H1 (cell line): ENCODE results near the gene TMEM269. TPM values are rescaled to one million over a fixed set of nuclear protein-coding genes. Genes with fewer than 3 reads are reported as not detected.

ENCODE experiments used
- CTCF ChIA-PET: fragments of 300-600 bp; sonication (Branson Sonifier 250); formaldehyde crosslinking; loops from one replicate; lab custom pipeline; 2021; ENCODE audit not compliant: partially characterized antibody; lab: Charles Lee
- POLR2A ChIA-PET: fragments of 300-600 bp; sonication (Branson Sonifier 250); formaldehyde crosslinking; loops from one replicate; lab custom pipeline; 2021; ENCODE audit warnings: inconsistent platforms; ENCODE audit not compliant: partially characterized antibody; lab: Charles Lee
- DNase-seq, 2 experiments: peaks; one replicate each; pipeline versions ENCODE4 v3.0.0 to v3.0.0-alpha.2; 2010 to 2022; ENCODE audit warnings: low spot score in 2 of 2, low read depth in 1 of 2, mixed read lengths in 1 of 2
- FAIRE-seq: peaks from 2 replicates; lab custom pipeline; 2011; peaks lifted over from hg19 to GRCh38; lab: Jason Lieb, UNC
- H2AFZ ChIP-seq: 2 replicates; pipeline ENCODE4 v1.8.1; 2012; ENCODE audit warnings: low read length, inconsistent platforms
- H2AK5ac ChIP-seq: 2 replicates; pipeline ENCODE4 v1.6.1; 2013; ENCODE audit warnings: low read depth, low read length
- H2BK120ac ChIP-seq: replicated peaks from 2 replicates; pipeline ENCODE3; 2013; ENCODE audit warnings: low read depth, low read length, inconsistent platforms
- H2BK12ac ChIP-seq: 2 replicates; pipeline ENCODE4 v1.6.1; 2013; ENCODE audit warnings: low read depth, low read length
- H2BK15ac ChIP-seq: 2 replicates; pipeline ENCODE4 v1.6.1; 2013; ENCODE audit warnings: low read length
- H2BK20ac ChIP-seq: 2 replicates; pipeline ENCODE4 v1.6.1; 2013; ENCODE audit warnings: low read length
- H2BK5ac ChIP-seq: 2 replicates; pipeline ENCODE4 v1.6.1; 2013; ENCODE audit warnings: low read depth, low read length
- H3K14ac ChIP-seq: 2 replicates; pipeline ENCODE4 v1.6.1; 2013; ENCODE audit warnings: inconsistent platforms; ENCODE audit not compliant: insufficient read length
- H3K18ac ChIP-seq: 2 replicates; pipeline ENCODE4 v1.6.1; 2013; ENCODE audit warnings: low read length; ENCODE audit errors: extremely low read depth
- H3K23ac ChIP-seq: 2 replicates; pipeline ENCODE4 v1.6.1; 2013; ENCODE audit warnings: inconsistent platforms; ENCODE audit not compliant: insufficient read length
- H3K23me2 ChIP-seq: 2 replicates; pipeline ENCODE4 v1.6.1; 2013; ENCODE audit warnings: low read depth, low read length
- H3K27ac ChIP-seq: 2 replicates; pipeline ENCODE4 v1.6.1; 2011; ENCODE audit warnings: low read depth, low read length, inconsistent platforms
- H3K27me3 ChIP-seq, 4 experiments: replicated peaks in 1 of 4; 1 replicate in 1 of 4; 2 replicates in 3 of 4; pipeline versions ENCODE4 v1.6.1 to v1.8.1; 2011 to 2013; ENCODE audit warnings: low read length in 3 of 4, mild to moderate bottlenecking in 3 of 4, inconsistent platforms in 2 of 4, mixed read lengths in 2 of 4, moderate library complexity in 1 of 4; ENCODE audit not compliant: control insufficient read depth in 3 of 4, insufficient read depth in 3 of 4; ENCODE audit errors: extremely low read depth in 1 of 4
- H3K36me3 ChIP-seq, 4 experiments: 2 replicates each; pipeline versions ENCODE4 v1.6.1 to v1.8.1; 2011 to 2013; ENCODE audit warnings: mild to moderate bottlenecking in 4 of 4, low read length in 3 of 4, moderate library complexity in 2 of 4, control low read depth in 1 of 4, inconsistent platforms in 1 of 4; ENCODE audit not compliant: insufficient read depth in 4 of 4, control insufficient read depth in 2 of 4
- H3K4ac ChIP-seq: replicated peaks from 2 replicates; pipeline ENCODE3; 2013; ENCODE audit warnings: low read length, low read depth, mixed read lengths, inconsistent platforms; ENCODE audit not compliant: insufficient read length
- H3K4me1 ChIP-seq, 4 experiments: replicated peaks in 1 of 4; 1 replicate in 1 of 4; 2 replicates in 3 of 4; pipeline versions ENCODE4 v1.6.1 to v1.8.1; 2011 to 2013; ENCODE audit warnings: low read length in 3 of 4, inconsistent platforms in 2 of 4, mixed read lengths in 1 of 4; ENCODE audit not compliant: insufficient read depth in 4 of 4, control insufficient read depth in 3 of 4
- H3K4me2 ChIP-seq, 2 experiments: 2 replicates each; pipeline versions ENCODE4 v1.6.1 to v1.8.1; 2011 to 2013; ENCODE audit warnings: low read depth in 2 of 2, low read length in 2 of 2, control low read depth in 1 of 2, inconsistent platforms in 1 of 2, mild to moderate bottlenecking in 1 of 2; ENCODE audit not compliant: insufficient read depth in 1 of 2
- H3K4me3 ChIP-seq, 4 experiments: fragments of 200-600, 300-600 bp in 1 of 4; sonication (generic), shearing (Covaris generic), sonication (Bioruptor Twin) in 1 of 4; 2 replicates each; pipeline versions ENCODE4 v1.5.1 to v1.8.1; 2011 to 2016; ENCODE audit warnings: low read length in 4 of 4, low read depth in 3 of 4, control low read depth in 2 of 4, inconsistent platforms in 2 of 4, mild to moderate bottlenecking in 2 of 4, mixed read lengths in 1 of 4, moderate library complexity in 1 of 4; ENCODE audit not compliant: insufficient read depth in 2 of 4; ENCODE audit errors: extremely low read depth in 1 of 4
- H3K56ac ChIP-seq: replicated peaks from 2 replicates; pipeline ENCODE3; 2013; ENCODE audit warnings: low read depth, mild to moderate bottlenecking, mixed read lengths, low read length, inconsistent platforms; ENCODE audit not compliant: insufficient read length
- H3K79me1 ChIP-seq: 2 replicates; pipeline ENCODE4 v1.6.1; 2013; ENCODE audit warnings: low read depth, low read length, control low read depth
- H3K79me2 ChIP-seq, 2 experiments: 2 replicates each; pipeline versions ENCODE4 v1.6.1 to v1.8.1; 2012 to 2013; ENCODE audit warnings: low read length in 2 of 2, mild to moderate bottlenecking in 2 of 2, inconsistent platforms in 1 of 2; ENCODE audit not compliant: insufficient read depth in 2 of 2, control insufficient read depth in 1 of 2
- H3K9ac ChIP-seq, 4 experiments: replicated peaks in 1 of 4; 1 replicate in 1 of 4; 2 replicates in 3 of 4; pipeline versions ENCODE4 v1.6.1 to v1.8.1; 2011 to 2013; ENCODE audit warnings: low read depth in 3 of 4, low read length in 3 of 4, control low read depth in 2 of 4, mild to moderate bottlenecking in 2 of 4, moderate library complexity in 2 of 4, inconsistent platforms in 1 of 4; ENCODE audit errors: extremely low read depth in 1 of 4
- H3K9me3 ChIP-seq, 2 experiments: 2 replicates each; pipeline versions ENCODE4 v1.6.1 to v1.8.1; 2012 to 2013; ENCODE audit warnings: mild to moderate bottlenecking in 2 of 2, moderate library complexity in 2 of 2, control low read depth in 1 of 2, inconsistent platforms in 1 of 2, low read depth in 1 of 2, low read length in 1 of 2, mixed read lengths in 1 of 2; ENCODE audit not compliant: insufficient read depth in 2 of 2
- H4K20me1 ChIP-seq, 2 experiments: replicated peaks in 1 of 2; 2 replicates each; pipeline versions ENCODE3 to v1.8.1; 2011 to 2013; ENCODE audit warnings: inconsistent platforms in 2 of 2, low read length in 2 of 2, mild to moderate bottlenecking in 1 of 2; ENCODE audit not compliant: insufficient read depth in 2 of 2, control insufficient read depth in 1 of 2
- H4K5ac ChIP-seq: 2 replicates; pipeline ENCODE4 v1.6.1; 2013; ENCODE audit warnings: low read length, low read depth, mixed read lengths, inconsistent platforms; ENCODE audit not compliant: insufficient read length
- H4K8ac ChIP-seq: 2 replicates; pipeline ENCODE4 v1.8.0; 2013; ENCODE audit warnings: mild to moderate bottlenecking, moderate library complexity, low read length, inconsistent platforms; ENCODE audit not compliant: insufficient read depth; ENCODE audit errors: extremely low read depth
- H4K91ac ChIP-seq: replicated peaks from 2 replicates; pipeline ENCODE3; 2013; ENCODE audit warnings: low read length, mixed read lengths, inconsistent platforms; ENCODE audit not compliant: insufficient read length
- KDM4A ChIP-seq: IDR thresholded peaks from one replicate; pipeline ENCODE4 v1.7.1; 2012; ENCODE audit warnings: low read depth, mild to moderate bottlenecking, moderate library complexity, low read length, inconsistent platforms; ENCODE audit not compliant: severe bottlenecking
- WGBS, 2 experiments: shearing (Covaris generic) in 1 of 2; methylation state at CpG; one replicate each; pipeline versions ENCODE4 v1.1.6 to v1.1.7; 2013 to 2015; ENCODE audit warnings: low lambda C conversion rate in 2 of 2, mixed read lengths in 2 of 2, inconsistent platforms in 1 of 2, low coverage in 1 of 2, missing lambda C conversion rate in 1 of 2; ENCODE audit not compliant: insufficient replicate concordance in 2 of 2, insufficient coverage in 1 of 2, insufficient read length in 1 of 2; ENCODE audit errors: extremely low coverage in 1 of 2, missing lambda C conversion rate in 1 of 2; 5-methylcytosine and 5-hydroxymethylcytosine counted together
- polyA plus RNA-seq, 7 experiments: library from polyadenylated mRNA; depleted of rRNA in 3 of 7; stranded (reverse) in 5 of 7; unstranded in 2 of 7; fragments of >200 nt in 5 of 7; fragments of 200-250 nt in 2 of 7; gene quantifications; 1 replicate in 5 of 7; 2 replicates in 1 of 7; 4 replicates in 1 of 7; pipeline versions ENCODE4 v1.2.1 to v1.2.3, GENCODE V29; 2011 to 2013; ENCODE audit warnings: missing spikeins in 2 of 7, mixed read lengths in 2 of 7
- total RNA-seq: library from RNA; stranded (reverse); fragmentation: NEBNext Ultra II Directional; extraction: Animal tissue kit (Norgen Biotek cat#: 25700); gene quantifications from 2 replicates; pipeline ENCODE4 v1.2.1, GENCODE V29; 2021

The TMEM269 gene
- total and polyA plus RNA-seq, 2 of the 8 experiments (the other 6 are each of a cell fraction or from before 2014, with no cell fraction given), result 0.14 to 0.35 TPM

DNA sequence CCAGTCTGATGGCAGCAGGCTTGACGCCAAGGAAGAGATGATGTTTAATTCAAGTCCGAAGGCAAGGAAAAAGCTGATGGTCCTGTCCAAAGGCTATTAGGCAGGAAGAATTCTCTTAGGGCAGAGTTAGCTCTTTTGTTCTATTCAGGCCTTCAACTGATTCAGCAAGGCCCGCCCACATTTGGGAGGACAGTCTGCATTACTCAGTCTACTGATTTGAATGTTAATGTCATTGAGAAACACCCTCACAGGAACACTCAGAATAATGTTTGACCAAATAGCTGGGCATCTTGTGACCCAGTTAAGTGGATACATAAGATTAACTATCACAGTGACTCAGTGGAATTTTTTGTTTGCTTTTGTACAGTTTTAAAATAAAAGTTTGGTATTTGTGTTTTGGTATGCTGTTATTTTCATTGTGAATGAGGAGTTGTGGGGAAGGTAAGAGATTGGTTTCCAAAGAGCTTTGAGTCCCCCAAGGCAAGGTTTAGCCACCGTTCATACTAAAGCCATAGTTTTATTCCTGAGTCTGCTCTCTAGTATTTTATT, 59.9 kb downstream of the TMEM269 start:
- no peak overlapping the region for H2BK12ac ChIP-seq
- no peaks in the 10 kb centered on the region for H4K20me1 ChIP-seq
- no peak overlapping the region for H2BK120ac ChIP-seq
- H2AFZ ChIP-seq, result no peak overlapping the region
- no peak overlapping the region for H3K4me2 ChIP-seq
- WGBS, 2 experiments, result 78% methylated on average over 4 of the region's 4 CpGs; no CpG with 5 or more reads in 1 of the 2 experiments
- peaks cover 2 to 9% (median 5%) of the 10 kb centered on the region in 4 experiments; a peak in 6 of 7 replicates for H3K4me1 ChIP-seq
- H4K5ac ChIP-seq, result no peak overlapping the region
- no peak overlapping the region for H2BK5ac ChIP-seq
- no peak overlapping the region for H3K14ac ChIP-seq
- H3K4ac ChIP-seq, result no peak overlapping the region
- H3K79me2 ChIP-seq, result peaks cover 8 to 21% of the 10 kb centered on the region in 2 experiments; a peak in 3 of 4 replicates
- H3K23me2 ChIP-seq, result peaks cover 11% of the 10 kb centered on the region
- DNase-seq (no peak), FAIRE-seq (no peak)
- H2BK15ac ChIP-seq, result no peak overlapping the region
- no peak overlapping the region for H3K23ac ChIP-seq
- no peak overlapping the region for H3K4me3 ChIP-seq
- H4K8ac ChIP-seq, result no peak overlapping the region
- no peak overlapping the region for H2AK5ac ChIP-seq
- H3K36me3 ChIP-seq, result peaks cover 0 to 7% (median 3%) of the 10 kb centered on the region in 4 experiments; a peak in 3 of 8 replicates
- H3K27ac ChIP-seq, result no peak overlapping the region
- H3K79me1 ChIP-seq, result peaks cover 6% of the 10 kb centered on the region
- no peak overlapping the region for H3K18ac ChIP-seq
- no peaks in the 10 kb centered on the region for H3K27me3 ChIP-seq
- ChIA-PET POLR2A (interaction anchor here (0.7 to 3.1 kb wide), 4 partner anchors 9 to 28 kb away, joined by 3 to 9 read pairs (median 4); partner anchors contain the start of genes ERMAP and SVBP), CTCF (interaction anchor here (1.0 to 5.0 kb wide), 7 partner anchors 10 to 229 kb away, joined by 3 to 30 read pairs (median 5); no protein-coding TSS in a partner anchor)
- no peaks in the 10 kb centered on the region for H3K9me3 ChIP-seq
- H3K56ac ChIP-seq, result no peak overlapping the region
- H4K91ac ChIP-seq, result no peak overlapping the region
- H3K9ac ChIP-seq, result no peak overlapping the region
- H2BK20ac ChIP-seq, result no peak overlapping the region
- no peak for TF ChIP-seq KDM4A
